ENCODE measurements around the gene SERINC1. TPM values are rescaled to one million over a fixed set of nuclear protein-coding genes. Genes with fewer than 3 reads are reported as not detected.
A peak's percentile ranks its signal among the peaks of the same experiment; 100 is the strongest.

The SERINC1 gene
- total RNA-seq, 1 donor from 2014 or later, result 102 TPM

- no peak for DNase-seq (ENCODE audit: low spot score)
- H3K27ac Mint-ChIP-seq (ENCODE audit: unreplicated experiment), result peak overlapping the region; percentile 74
- H3K27me3 Mint-ChIP-seq (ENCODE audit: unreplicated experiment), result peaks cover 2% of the 10 kb centered on the region
- peak overlapping the region; percentile 98 for H3K4me3 Mint-ChIP-seq (ENCODE audit: unreplicated experiment)
- no peak for TF ChIP-seq CTCF (IDR thresholded peaks at IDR 0.05; ENCODE audit: unreplicated experiment)
- peaks cover 13% of the 10 kb centered on the region for H3K4me1 Mint-ChIP-seq (ENCODE audit: unreplicated experiment)
- no peaks in the 10 kb centered on the region for H3K36me3 Mint-ChIP-seq (ENCODE audit: low read depth, unreplicated experiment)
- no peaks in the 10 kb centered on the region for H3K9me3 Mint-ChIP-seq (ENCODE audit: unreplicated experiment)
Measured at GRCh38 chr6:122400121-122400450, 71.5 kb downstream of the SERINC1 start.

DNA sequence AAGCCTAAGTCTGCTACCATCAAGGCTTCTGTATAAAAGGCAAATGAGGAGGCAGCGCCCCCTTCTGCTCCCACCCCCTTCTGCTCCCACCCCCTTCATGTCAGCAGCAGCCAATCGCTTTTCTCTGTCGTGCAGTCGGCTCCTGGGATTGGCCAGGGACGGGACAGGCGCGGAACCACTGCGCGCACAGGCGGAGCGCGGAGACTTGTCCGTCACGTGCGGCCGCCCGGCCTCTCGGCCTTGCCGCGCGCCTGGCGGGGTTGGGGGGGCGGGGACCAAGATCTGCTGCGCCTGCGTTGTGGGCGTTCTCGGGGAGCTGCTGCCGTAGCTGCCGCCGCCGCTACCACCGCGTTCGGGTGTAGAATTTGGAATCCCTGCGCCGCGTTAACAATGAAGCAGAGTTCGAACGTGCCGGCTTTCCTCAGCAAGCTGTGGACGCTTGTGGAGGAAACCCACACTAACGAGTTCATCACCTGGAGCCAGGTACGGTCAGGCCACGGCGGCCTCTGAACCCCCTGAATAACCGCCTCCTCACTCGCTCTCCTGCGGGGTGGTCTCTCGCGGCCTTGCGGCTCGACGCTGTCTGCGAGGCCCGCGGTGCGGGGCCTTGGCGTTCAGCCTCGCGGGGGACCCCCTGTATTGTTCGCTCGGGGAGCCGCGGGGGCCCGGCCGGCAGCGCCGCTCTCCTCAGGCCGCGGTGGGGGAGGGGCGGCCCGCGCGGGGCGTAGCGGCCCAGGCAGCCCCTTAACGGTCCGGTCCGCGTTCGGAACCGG, 72.1 kb downstream of the SERINC1 start, which contains the start of gene HSF2:
Gene HSF2, plus strand, starts transcription at position 305 of the 773 bp plus-strand sequence. Its CDS starts 86 bp downstream, at position 391.
- Mint-ChIP-seq H3K4me1 (ENCODE audit: unreplicated experiment) (peaks cover 13% of the 10 kb centered on the region), H3K27ac (ENCODE audit: unreplicated experiment) (peak within 1 kb of the TSS; percentile 74), H3K36me3 (ENCODE audit: low read depth, unreplicated experiment) (no peaks in the 10 kb centered on the region), H3K9me3 (ENCODE audit: unreplicated experiment) (no peaks in the 10 kb centered on the region), H3K27me3 (ENCODE audit: unreplicated experiment) (peaks cover 2% of the 10 kb centered on the region), H3K4me3 (ENCODE audit: unreplicated experiment) (peak within 1 kb of the TSS; percentile 98)
- no peak for TF ChIP-seq CTCF (IDR thresholded peaks at IDR 0.05; ENCODE audit: unreplicated experiment)
- peak; percentile 92 for DNase-seq (ENCODE audit: low spot score)

DNA sequence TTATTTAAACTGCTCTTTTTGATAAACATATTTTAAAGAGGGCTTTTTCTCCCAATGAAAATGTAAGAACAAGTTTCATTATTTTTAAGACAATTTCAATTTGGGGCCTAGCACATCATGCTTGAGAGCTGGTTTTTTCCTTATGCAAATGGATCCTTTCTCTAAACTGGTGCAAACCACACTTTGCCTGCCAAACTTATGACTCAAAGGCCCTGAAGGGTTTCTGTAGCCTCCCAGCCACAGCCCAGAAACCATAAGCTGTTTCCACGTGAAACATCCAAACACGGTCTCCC, 72.6 kb downstream of the SERINC1 start:
- H3K27ac Mint-ChIP-seq (ENCODE audit: unreplicated experiment), result peak overlapping the region; percentile 21
- peaks cover 13% of the 10 kb centered on the region for H3K4me1 Mint-ChIP-seq (ENCODE audit: unreplicated experiment)
- no peak for TF ChIP-seq CTCF (IDR thresholded peaks at IDR 0.05; ENCODE audit: unreplicated experiment)
- no peak for DNase-seq (ENCODE audit: low spot score)
- no peaks in the 10 kb centered on the region for H3K9me3 Mint-ChIP-seq (ENCODE audit: unreplicated experiment)
- H3K27me3 Mint-ChIP-seq (ENCODE audit: unreplicated experiment), result peaks cover 2% of the 10 kb centered on the region
- no peaks in the 10 kb centered on the region for H3K36me3 Mint-ChIP-seq (ENCODE audit: low read depth, unreplicated experiment)
- peak overlapping the region; percentile 85 for H3K4me3 Mint-ChIP-seq (ENCODE audit: unreplicated experiment)

- Mint-ChIP-seq H3K9me3 (ENCODE audit: unreplicated experiment) (no peaks in the 10 kb centered on the region), H3K27ac (ENCODE audit: unreplicated experiment) (no peak overlapping the region), H3K36me3 (ENCODE audit: low read depth, unreplicated experiment) (no peaks in the 10 kb centered on the region), H3K4me3 (ENCODE audit: unreplicated experiment) (no peak overlapping the region), H3K4me1 (ENCODE audit: unreplicated experiment) (peaks cover 3% of the 10 kb centered on the region), H3K27me3 (ENCODE audit: unreplicated experiment) (peaks cover 6% of the 10 kb centered on the region)
- no peak for DNase-seq (ENCODE audit: low spot score)
- no peak for TF ChIP-seq CTCF (IDR thresholded peaks at IDR 0.05; ENCODE audit: unreplicated experiment)
Measured at GRCh38 chr6:122394016-122394415, 77.6 kb downstream of the SERINC1 start.

DNA sequence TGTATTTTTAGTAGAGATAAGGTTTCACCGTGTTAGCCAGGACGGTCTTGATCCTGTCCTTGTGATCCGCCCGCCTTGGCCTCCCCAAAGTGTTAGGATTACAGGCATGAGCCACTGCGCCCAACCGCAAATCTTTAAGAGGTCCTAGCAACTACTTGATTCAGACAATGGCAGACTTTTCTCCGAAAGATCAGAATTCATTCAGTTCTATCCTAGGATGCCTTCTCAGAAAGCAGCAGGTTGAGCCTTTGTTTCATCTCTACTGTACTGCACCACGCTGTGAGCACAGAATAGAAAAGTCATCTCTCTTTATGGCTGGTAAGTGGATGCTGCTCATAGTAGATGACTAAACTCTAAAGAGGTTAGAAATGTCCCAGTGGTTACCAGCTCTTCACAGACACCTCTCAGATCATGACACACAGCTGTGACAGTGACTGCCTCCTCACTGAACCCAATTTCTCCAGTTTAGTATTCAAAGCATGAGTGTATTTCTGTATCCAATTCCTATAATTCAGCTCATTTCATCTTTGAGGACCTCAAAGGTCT, 78.2 kb downstream of the SERINC1 start:
- DNase-seq (ENCODE audit: low spot score), result no peak
- peaks cover 6% of the 10 kb centered on the region for H3K27me3 Mint-ChIP-seq (ENCODE audit: unreplicated experiment)
- no peak overlapping the region for H3K4me3 Mint-ChIP-seq (ENCODE audit: unreplicated experiment)
- peaks cover 3% of the 10 kb centered on the region for H3K4me1 Mint-ChIP-seq (ENCODE audit: unreplicated experiment)
- no peaks in the 10 kb centered on the region for H3K36me3 Mint-ChIP-seq (ENCODE audit: low read depth, unreplicated experiment)
- H3K27ac Mint-ChIP-seq (ENCODE audit: unreplicated experiment), result no peak overlapping the region
- no peak for TF ChIP-seq CTCF (IDR thresholded peaks at IDR 0.05; ENCODE audit: unreplicated experiment)
- no peaks in the 10 kb centered on the region for H3K9me3 Mint-ChIP-seq (ENCODE audit: unreplicated experiment)

Measured in endothelial cell (in vitro differentiated cells).